HCT116 (cell line): Measurements from ENCODE around the gene P2RX6.

ENCODE experiments used
- YY1 ChIP-seq: IDR thresholded peaks from 2 replicates; pipeline ENCODE4 v1.6.1; 2011; ENCODE audit warnings: low read length, low read depth, moderate library complexity, mild to moderate bottlenecking; ENCODE audit not compliant: insufficient replicate concordance; ENCODE audit errors: extremely low read depth
- ZNF274 ChIP-seq: fragments of 200-500 bp; sonication (Bioruptor generic); IDR thresholded peaks from 2 replicates; pipeline ENCODE4 v1.6.1; 2014; ENCODE audit warnings: mild to moderate bottlenecking, low read depth, low read length, inconsistent platforms
- TF ChIP-seq, protein P1 (sequence below), 3 experiments: fragments of 200-600 bp in 1 of 3; sonication (generic) in 1 of 3; IDR thresholded peaks in 2 of 3; conservative IDR thresholded peaks in 1 of 3; 2 replicates each; pipeline ENCODE4 v1.5.1; 2012 to 2017; ENCODE audit warnings: low read depth in 2 of 3, low read length in 2 of 3, antibody characterized with exemption in 1 of 3, borderline replicate concordance in 1 of 3, control low read depth in 1 of 3, mild to moderate bottlenecking in 1 of 3, mixed read lengths in 1 of 3, mixed run types in 1 of 3, moderate library complexity in 1 of 3; ENCODE audit not compliant: insufficient read depth in 1 of 3
- TF ChIP-seq, protein P2 (sequence below): IDR thresholded peaks from 2 replicates; pipeline ENCODE4 v1.6.1; 2012; ENCODE audit warnings: low read depth

DNA sequence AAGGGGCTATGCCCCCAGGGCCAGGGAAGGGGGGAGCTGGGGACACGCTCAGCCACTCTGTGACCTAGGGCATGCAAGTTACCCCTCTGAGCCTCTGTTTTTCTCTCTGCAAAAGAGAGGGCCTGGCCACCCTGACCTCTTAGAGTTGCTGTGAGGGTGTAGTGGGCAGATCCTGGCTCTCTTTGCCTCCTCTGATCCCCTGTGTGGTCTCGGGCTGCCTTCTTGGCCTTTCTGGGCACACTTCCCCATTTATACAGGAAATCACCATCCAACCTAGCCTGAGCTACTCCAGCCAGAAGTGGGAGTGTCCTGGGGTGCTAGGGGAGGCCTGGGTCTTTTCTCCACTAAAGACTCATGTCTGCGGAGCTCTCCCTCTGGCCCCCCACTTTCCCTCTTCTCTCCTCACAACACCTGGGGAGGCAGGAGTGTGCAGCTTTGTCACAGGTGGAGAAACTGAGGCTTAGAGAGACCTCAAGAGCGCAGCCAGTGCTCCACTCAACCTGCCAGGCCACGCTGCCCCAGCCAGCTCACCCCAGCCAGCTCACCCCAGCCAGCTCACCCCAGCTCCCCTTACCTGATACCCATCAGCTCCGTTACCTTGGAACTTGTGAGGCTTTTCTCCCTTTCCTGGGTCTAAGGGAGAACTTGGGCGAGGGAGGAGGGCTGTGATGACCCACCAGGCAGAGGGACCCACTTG lies 46.5 kb upstream of the P2RX6 start:
- no peak for TF ChIP-seq YY1
- TF ChIP-seq, protein P1, sequence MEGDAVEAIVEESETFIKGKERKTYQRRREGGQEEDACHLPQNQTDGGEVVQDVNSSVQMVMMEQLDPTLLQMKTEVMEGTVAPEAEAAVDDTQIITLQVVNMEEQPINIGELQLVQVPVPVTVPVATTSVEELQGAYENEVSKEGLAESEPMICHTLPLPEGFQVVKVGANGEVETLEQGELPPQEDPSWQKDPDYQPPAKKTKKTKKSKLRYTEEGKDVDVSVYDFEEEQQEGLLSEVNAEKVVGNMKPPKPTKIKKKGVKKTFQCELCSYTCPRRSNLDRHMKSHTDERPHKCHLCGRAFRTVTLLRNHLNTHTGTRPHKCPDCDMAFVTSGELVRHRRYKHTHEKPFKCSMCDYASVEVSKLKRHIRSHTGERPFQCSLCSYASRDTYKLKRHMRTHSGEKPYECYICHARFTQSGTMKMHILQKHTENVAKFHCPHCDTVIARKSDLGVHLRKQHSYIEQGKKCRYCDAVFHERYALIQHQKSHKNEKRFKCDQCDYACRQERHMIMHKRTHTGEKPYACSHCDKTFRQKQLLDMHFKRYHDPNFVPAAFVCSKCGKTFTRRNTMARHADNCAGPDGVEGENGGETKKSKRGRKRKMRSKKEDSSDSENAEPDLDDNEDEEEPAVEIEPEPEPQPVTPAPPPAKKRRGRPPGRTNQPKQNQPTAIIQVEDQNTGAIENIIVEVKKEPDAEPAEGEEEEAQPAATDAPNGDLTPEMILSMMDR (IDR thresholded peaks at IDR 0.05 in 2 of 3, conservative IDR thresholded peaks at IDR 0.05 in 1 of 3; ENCODE audit: borderline replicate concordance in 1 of 3, insufficient read depth in 1 of 3, low read depth in 2 of 3, low read length in 2 of 3) = no peak
- TF ChIP-seq, protein P2, sequence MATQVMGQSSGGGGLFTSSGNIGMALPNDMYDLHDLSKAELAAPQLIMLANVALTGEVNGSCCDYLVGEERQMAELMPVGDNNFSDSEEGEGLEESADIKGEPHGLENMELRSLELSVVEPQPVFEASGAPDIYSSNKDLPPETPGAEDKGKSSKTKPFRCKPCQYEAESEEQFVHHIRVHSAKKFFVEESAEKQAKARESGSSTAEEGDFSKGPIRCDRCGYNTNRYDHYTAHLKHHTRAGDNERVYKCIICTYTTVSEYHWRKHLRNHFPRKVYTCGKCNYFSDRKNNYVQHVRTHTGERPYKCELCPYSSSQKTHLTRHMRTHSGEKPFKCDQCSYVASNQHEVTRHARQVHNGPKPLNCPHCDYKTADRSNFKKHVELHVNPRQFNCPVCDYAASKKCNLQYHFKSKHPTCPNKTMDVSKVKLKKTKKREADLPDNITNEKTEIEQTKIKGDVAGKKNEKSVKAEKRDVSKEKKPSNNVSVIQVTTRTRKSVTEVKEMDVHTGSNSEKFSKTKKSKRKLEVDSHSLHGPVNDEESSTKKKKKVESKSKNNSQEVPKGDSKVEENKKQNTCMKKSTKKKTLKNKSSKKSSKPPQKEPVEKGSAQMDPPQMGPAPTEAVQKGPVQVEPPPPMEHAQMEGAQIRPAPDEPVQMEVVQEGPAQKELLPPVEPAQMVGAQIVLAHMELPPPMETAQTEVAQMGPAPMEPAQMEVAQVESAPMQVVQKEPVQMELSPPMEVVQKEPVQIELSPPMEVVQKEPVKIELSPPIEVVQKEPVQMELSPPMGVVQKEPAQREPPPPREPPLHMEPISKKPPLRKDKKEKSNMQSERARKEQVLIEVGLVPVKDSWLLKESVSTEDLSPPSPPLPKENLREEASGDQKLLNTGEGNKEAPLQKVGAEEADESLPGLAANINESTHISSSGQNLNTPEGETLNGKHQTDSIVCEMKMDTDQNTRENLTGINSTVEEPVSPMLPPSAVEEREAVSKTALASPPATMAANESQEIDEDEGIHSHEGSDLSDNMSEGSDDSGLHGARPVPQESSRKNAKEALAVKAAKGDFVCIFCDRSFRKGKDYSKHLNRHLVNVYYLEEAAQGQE = no peak
- TF ChIP-seq ZNF274 = no peak
